NCI-H2227 (cell line): ENCODE data around the gene IBTK.

ENCODE experiments used
- DNase-seq: peaks from one replicate; lab custom pipeline; 2025; ENCODE audit not compliant: unreplicated experiment; lab: John Stamatoyannopoulos, UW

The IBTK gene

DNA sequence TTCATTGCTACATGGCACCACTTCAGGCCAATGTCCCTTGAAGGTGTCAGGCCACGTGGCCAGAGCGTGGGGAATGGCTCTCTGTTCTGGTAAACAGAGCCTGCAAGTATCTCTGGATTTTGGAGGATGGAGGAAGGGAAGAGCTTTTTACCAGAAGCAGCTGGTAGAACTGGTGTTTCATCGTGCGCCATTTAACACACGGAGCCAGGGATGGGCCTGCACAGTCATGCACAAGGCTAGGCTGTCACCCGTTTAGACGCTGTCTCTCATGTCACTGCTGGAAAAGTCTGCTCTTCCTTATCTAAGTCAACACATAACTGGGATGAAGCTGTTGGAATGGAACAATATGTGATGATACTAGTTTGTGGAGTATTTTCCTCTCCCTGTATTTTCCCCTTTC, 123.9 kb downstream of the IBTK start:
- no peak for DNase-seq
